Peyer's patch (tissue), 4 donors: ENCODE measurements around the gene GINS3. TPM values are rescaled to one million over a fixed set of nuclear protein-coding genes. Genes with fewer than 3 reads are reported as not detected.

Source experiments
- DNase-seq, 3 donors: peaks; one replicate each; pipeline ENCODE4 v3.0.0-alpha.2; 2017 to 2019
- H3K27ac ChIP-seq, 4 donors: fragments of 200-600 bp; sonication (generic); one replicate each; pipeline ENCODE4 v1.5.1; 2016 to 2019
- H3K27me3 ChIP-seq, 2 donors: fragments of 200-600 bp; sonication (generic); one replicate each; pipeline ENCODE4 v1.5.1; 2019
- H3K36me3 ChIP-seq, 3 donors: fragments of 200-600 bp; sonication (generic); one replicate each; pipeline ENCODE4 v1.5.1; 2016 to 2019
- H3K4me1 ChIP-seq, 4 donors: fragments of 200-600 bp; sonication (generic); one replicate each; pipeline ENCODE4 v1.5.1; 2016 to 2019
- H3K4me3 ChIP-seq, 4 donors: fragments of 200-600 bp; sonication (generic); 1 replicate in 3 of 4; 2 replicates in 1 of 4; pipeline ENCODE4 v1.5.1; 2016 to 2019; ENCODE audit warnings: mild to moderate bottlenecking in 1 of 4
- H3K9me3 ChIP-seq, 4 donors: fragments of 200-600 bp; sonication (generic); one replicate each; pipeline ENCODE4 v1.5.1; 2016 to 2019; ENCODE audit warnings: mild to moderate bottlenecking in 1 of 4
- POLR2A ChIP-seq, 2 donors: fragments of 450-650 bp; IDR thresholded peaks; one replicate each; pipeline ENCODE4 v1.5.1; 2017; ENCODE audit warnings: antibody characterized with exemption in 2 of 2, mild to moderate bottlenecking in 2 of 2, moderate library complexity in 2 of 2
- total RNA-seq, 4 donors: library from RNA; depleted of rRNA; stranded (reverse); fragments of >200 nt; gene quantifications; one replicate each; pipeline ENCODE4 v1.1.0, GENCODE V29; 2016
- TF ChIP-seq, protein P1 (sequence below), 6 experiments: fragments of 450-650 bp in 4 of 6; fragments of 200-600 bp in 2 of 6; sonication (generic) in 1 of 6; IDR thresholded peaks; one replicate each; pipeline ENCODE4 v1.5.1; 2017 to 2019; ENCODE audit warnings: antibody characterized with exemption in 6 of 6, mild to moderate bottlenecking in 3 of 6, moderate library complexity in 1 of 6

GINS3 gene
- total RNA-seq, 4 donors from 2014 or later = 1.3 to 4.1 (median 1.9) TPM

DNA sequence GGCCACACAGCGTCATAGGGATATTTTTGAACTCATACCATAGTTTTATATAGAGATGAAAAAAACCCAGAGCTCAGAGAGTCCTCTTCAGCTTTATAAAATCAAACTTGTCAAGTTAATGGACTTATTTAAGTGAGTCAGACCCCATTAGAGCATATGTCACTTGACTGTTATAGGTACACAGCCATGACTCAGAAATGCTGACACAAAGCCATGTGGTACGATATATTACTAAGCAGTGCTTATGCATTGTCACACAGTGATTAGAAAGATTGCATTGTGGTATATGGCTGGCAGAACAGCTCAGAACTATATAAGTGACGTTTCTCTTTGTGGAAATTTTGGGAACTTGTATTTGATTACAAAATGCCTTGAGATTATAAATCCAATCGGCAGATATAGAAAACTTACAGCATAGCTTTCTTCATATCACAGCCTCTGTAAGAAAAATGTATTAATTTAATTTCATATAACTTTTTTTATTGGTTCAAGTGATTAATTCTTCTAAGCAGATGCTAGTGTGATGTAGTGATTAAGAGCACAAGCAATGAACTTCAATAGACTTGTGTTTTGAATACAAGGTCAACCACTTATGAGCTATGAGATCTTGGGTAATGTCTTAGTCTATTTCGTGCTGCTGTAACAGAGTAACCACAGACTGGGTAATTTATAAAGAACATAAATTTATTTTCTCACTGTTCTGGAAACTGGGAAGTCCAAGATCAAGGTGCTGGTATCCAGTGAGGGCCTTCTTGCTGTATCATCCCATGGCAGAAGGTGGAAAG lies 25.8 kb upstream of the GINS3 start:
- TF ChIP-seq, protein P1, sequence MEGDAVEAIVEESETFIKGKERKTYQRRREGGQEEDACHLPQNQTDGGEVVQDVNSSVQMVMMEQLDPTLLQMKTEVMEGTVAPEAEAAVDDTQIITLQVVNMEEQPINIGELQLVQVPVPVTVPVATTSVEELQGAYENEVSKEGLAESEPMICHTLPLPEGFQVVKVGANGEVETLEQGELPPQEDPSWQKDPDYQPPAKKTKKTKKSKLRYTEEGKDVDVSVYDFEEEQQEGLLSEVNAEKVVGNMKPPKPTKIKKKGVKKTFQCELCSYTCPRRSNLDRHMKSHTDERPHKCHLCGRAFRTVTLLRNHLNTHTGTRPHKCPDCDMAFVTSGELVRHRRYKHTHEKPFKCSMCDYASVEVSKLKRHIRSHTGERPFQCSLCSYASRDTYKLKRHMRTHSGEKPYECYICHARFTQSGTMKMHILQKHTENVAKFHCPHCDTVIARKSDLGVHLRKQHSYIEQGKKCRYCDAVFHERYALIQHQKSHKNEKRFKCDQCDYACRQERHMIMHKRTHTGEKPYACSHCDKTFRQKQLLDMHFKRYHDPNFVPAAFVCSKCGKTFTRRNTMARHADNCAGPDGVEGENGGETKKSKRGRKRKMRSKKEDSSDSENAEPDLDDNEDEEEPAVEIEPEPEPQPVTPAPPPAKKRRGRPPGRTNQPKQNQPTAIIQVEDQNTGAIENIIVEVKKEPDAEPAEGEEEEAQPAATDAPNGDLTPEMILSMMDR (IDR thresholded peaks at IDR 0.05) = no peak
- no peak for TF ChIP-seq POLR2A (IDR thresholded peaks at IDR 0.05)
- DNase-seq = no peak
- no peak overlapping the region for H3K4me3 ChIP-seq
- no peaks in the 10 kb centered on the region for H3K4me1 ChIP-seq
- no peaks in the 10 kb centered on the region for H3K9me3 ChIP-seq
- H3K27ac ChIP-seq = no peak overlapping the region
- no peaks in the 10 kb centered on the region for H3K27me3 ChIP-seq
- H3K36me3 ChIP-seq = no peaks in the 10 kb centered on the region

DNA sequence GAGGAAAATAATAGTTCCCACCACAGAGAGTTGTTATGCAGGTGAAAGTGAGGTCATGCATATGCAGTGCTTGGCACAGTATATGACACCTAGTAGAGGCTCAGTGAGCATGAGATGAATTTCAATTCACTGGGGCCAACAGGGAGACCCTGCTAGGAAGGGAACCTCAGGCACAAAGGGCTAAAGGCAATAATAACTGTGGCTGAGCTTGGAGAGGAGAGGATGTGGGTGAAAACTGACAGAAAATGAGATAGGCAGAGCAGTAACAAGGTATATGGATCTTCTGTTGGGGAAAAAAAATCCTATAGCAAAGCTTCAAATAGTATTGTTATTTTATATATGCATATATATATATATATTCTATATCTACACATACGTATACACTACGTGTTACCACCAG lies 25.0 kb upstream of the GINS3 start:
- Histone ChIP-seq H3K9me3 (no peaks in the 10 kb centered on the region), H3K27me3 (no peaks in the 10 kb centered on the region), H3K4me3 (no peak overlapping the region), H3K36me3 (no peaks in the 10 kb centered on the region), H3K27ac (no peak overlapping the region), H3K4me1 (no peaks in the 10 kb centered on the region)
- no peak for TF ChIP-seq POLR2A (IDR thresholded peaks at IDR 0.05)
- TF ChIP-seq, protein P1 (IDR thresholded peaks at IDR 0.05) = no peak
- no peak for DNase-seq

DNA sequence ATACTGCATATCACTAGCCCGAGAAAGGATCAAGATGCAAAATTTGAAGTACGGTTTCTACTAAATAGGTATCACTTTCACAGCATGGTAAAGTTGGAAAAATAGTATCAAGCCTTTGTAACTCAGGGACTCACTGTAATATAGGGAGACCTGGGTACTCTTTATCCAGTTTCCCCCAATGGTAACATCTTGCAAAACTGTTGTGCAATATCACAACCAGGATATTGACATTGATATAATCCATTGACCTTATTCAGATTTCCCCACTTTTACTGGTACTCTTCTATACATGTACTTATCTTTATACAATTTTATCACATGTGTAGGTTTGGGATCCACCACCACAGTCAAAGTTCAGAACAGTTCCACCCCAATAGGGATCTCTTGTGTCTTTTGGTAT lies 20.4 kb upstream of the GINS3 start:
- TF ChIP-seq POLR2A (IDR thresholded peaks at IDR 0.05) = no peak
- TF ChIP-seq, protein P1 (IDR thresholded peaks at IDR 0.05) = no peak
- no peaks in the 10 kb centered on the region for H3K9me3 ChIP-seq

GRCh38 chr16:58375386-58375785 lies 16.9 kb upstream of the GINS3 start:
- DNase-seq = no peak
- TF ChIP-seq, protein P1 (IDR thresholded peaks at IDR 0.05) = no peak
- no peak for TF ChIP-seq POLR2A (IDR thresholded peaks at IDR 0.05)
- Histone ChIP-seq H3K27me3 (no peaks in the 10 kb centered on the region), H3K4me3 (no peak overlapping the region), H3K36me3 (no peaks in the 10 kb centered on the region), H3K27ac (no peak overlapping the region), H3K4me1 (no peaks in the 10 kb centered on the region), H3K9me3 (no peaks in the 10 kb centered on the region)

More for the DNA sequence above, 20.4 kb upstream of the GINS3 start:
- DNase-seq = no peak
- Histone ChIP-seq H3K27me3 (no peaks in the 10 kb centered on the region), H3K4me1 (no peaks in the 10 kb centered on the region), H3K4me3 (no peak overlapping the region), H3K27ac (no peak overlapping the region), H3K36me3 (no peaks in the 10 kb centered on the region)

DNA sequence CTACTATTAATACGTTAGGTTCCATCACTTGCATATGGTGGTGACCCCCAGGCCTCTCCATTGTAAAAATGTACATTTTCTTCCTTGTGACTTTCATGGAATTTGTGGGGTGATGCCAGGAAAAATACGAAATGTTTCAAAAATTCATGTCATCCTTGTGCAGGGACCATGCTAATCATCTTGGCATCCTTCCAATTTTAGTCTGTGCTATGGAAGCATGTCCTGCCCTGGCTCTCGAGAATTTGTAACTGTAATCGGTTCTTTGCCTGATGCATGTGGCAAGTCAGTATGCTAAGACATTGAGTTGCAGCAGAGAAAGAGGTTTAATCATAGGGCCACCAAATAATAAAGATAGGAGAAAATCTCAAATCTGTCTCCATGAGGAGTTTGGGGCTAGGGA lies 14.3 kb upstream of the GINS3 start:
- TF ChIP-seq, protein P1 (IDR thresholded peaks at IDR 0.05) = no peak
- TF ChIP-seq POLR2A (IDR thresholded peaks at IDR 0.05) = no peak
- no peak for DNase-seq
- Histone ChIP-seq H3K4me3 (no peak overlapping the region), H3K9me3 (no peaks in the 10 kb centered on the region), H3K36me3 (no peaks in the 10 kb centered on the region), H3K27me3 (no peaks in the 10 kb centered on the region), H3K4me1 (no peaks in the 10 kb centered on the region), H3K27ac (no peak overlapping the region)
